GM21360 (cell line): ENCODE results near the gene C13orf42.

Experiments used
- ATAC-seq: cut with Tn5 transposase; IDR thresholded peaks from one replicate; pipeline ENCODE4 v1.9.1; 2021; ENCODE audit warnings: mild to moderate bottlenecking, moderate library complexity; ENCODE audit not compliant: unreplicated experiment

The C13orf42 gene

GRCh38 chr13:51111174-51111573 lies at the start of gene C13orf42:
C13orf42 (minus strand) TSS chr13:51111274; CDS start chr13:51111209, 65 bp downstream.
- no peak for ATAC-seq

DNA sequence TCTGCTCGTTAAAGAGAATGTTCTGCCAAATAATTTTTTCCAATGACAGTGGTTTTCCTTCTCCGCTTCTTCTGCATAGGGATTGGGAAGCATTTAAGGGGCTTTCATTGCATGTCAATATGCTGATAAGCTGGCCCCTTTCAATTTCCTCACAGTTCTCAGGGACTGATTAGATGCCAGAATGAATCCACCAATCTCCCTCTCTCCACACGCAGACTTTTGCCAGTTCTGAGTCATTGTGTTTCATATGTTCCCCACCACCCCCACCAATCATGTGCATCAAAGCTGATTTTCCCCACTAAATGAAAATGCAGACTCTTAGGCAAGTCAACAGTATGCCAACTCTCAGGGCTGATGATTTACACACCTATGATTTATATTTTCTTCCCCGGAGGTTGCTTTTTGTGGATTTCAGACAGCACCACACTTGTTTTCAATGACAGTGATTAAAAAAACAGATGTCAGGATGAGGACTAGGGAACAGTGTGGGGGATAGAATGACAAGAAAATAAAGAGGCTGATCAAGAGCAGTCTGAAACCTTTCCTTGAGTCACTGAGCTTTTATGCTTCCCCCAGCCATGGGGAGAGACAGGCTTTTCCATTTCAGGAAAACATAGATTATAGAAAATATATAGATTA lies 47.9 kb upstream of the C13orf42 start:
- ATAC-seq: no peak

DNA sequence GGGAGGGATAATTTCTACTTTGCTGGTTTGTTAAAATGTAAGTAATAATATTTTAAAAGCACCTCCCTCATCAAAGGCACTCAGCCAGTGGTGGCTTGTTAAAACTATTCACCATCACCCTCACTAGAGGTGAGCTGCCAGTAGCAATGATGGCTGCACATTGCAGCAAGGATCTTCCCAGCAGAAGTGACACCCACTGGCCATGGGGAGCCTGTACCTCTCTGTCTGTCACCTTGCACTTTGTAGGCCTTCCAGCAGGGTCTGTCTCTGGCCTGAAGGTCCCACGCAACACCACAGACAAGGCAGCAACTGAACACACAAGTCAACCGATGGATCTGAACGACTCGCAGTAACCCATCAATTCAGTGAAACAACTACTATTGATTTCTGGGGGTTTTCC lies 47.3 kb upstream of the C13orf42 start:
- no peak for ATAC-seq

- no peak for ATAC-seq
These were observed 45.6 kb upstream of the C13orf42 start for GRCh38 chr13:51156648-51157047.

- ATAC-seq: no peak
These were observed 44.9 kb upstream of the C13orf42 start for GRCh38 chr13:51155776-51156515.

GRCh38 chr13:51155161-51155560 lies 44.1 kb upstream of the C13orf42 start:
- ATAC-seq: no peak

DNA sequence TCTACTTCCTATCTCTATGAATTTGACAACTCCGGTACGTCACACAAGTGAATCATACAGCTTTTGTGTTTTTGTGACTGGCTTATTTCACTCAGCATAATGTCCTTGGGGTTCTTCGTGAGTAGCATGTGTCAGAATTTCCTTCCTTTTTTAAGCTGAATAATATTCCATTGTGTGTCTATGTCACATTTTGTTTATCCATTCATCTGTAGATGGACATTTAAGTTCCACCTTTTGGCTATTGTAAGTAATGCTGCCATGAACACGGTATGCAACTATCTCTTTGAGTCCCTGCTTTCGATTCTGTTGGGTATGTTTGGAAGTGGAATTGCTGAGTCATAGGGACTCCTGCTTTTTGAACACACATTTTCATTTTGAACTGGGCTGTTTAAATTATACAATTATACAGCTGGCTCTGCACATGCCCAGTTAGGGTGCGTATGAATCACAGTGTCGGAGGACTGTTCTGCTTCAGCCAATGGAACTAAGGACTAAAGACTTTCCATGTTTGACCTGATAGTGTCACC lies 43.0 kb upstream of the C13orf42 start:
- no peak for ATAC-seq

DNA sequence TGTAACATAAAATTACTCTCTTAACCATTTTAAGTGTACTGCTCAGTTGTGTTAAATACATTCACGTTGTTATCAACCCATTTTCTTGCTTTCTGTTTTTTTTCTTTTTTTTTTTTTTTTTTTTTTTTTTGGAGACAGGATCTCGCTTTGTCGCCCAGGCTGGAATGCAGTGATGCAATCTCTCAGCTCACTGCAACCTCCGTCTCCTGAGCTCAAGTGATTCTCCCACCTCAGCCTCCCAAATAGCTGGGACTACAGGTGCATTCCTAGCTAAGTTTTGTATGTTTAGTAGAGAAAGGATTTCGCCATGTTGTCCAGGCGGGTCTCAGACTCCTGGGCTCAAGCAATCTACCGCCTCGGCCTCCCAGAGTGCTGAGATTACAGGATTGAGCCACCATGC lies 42.5 kb upstream of the C13orf42 start:
- no peak for ATAC-seq

- no peak for ATAC-seq
These were observed 41.6 kb upstream of the C13orf42 start for GRCh38 chr13:51152701-51153100.

DNA sequence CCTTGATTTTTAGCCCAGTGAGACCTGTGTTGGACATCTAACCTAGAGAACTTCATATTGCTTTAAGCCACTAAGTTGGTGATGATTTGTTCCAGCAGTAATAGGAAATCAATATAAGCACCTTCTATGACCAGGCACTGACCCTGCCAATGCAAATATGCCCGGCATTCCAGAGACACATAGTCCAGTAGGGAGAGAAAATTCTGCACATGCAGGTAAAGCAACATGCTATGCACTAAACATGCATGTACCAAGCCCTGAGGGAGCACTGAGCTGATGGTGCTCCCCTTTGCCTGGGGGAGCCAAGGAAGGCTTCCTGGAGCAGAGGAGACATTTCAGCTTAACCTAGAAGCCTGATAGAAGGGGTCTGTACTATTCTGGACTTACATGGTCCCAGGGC lies 40.4 kb upstream of the C13orf42 start:
- ATAC-seq: no peak

DNA sequence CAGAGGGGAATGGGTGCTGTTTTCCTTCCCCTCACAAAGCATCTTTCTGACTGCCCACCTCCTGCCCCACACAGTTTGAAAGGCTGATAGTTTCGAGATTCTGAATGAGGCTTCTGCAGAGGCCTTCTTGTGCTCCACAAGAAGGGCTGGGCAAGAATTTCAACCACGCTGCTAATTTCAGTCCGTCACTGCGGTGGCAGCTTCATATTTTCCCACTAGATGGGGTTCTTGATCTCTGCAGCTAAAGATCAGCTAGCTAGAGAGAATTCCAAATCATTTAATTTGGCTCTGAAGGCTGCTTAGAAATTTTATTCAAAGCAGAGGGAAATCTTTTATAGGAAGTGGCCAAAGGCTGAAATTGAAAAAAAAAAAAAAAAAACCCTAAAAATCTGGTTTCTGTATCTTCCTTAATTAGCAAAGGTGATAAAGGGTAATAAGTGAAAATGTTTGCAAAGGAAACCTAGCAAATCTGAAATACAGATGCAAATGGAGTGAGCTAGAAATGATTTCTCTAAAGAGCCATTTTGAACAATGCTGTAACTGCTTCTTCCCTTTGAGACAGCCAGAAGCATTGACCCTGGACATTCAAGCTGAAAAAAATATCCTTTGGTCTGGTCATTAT lies 38.0 kb upstream of the C13orf42 start:
- no peak for ATAC-seq

GRCh38 chr13:51148223-51148951 lies 37.3 kb upstream of the C13orf42 start:
- no peak for ATAC-seq

GRCh38 chr13:51147732-51148131 lies 36.7 kb upstream of the C13orf42 start:
- no peak for ATAC-seq

DNA sequence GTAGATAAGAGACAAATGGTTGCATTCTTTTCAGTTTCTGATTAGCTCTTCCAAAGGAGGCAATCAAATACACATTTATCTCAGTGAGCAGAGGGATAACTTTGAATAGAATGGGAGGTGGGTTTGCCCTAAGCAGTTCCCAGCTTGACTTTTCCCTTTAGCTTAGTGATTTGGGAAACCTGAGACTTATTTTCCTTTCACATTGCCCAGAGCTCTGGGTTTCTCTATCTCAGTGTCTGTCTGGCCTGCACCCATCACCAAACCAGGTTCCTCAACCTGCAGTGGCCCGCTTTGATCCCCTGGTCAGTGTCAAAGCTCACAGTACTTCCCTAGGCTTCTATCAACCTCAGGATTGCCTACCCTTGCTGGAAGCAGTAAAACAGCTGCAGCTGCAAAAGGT lies 35.6 kb upstream of the C13orf42 start:
- ATAC-seq: no peak

GRCh38 chr13:51137250-51137649 lies 26.2 kb upstream of the C13orf42 start:
- no peak for ATAC-seq

GRCh38 chr13:51136276-51136980 lies 25.4 kb upstream of the C13orf42 start:
- no peak for ATAC-seq

- ATAC-seq: no peak
These were observed 23.8 kb upstream of the C13orf42 start for GRCh38 chr13:51134763-51135365.

DNA sequence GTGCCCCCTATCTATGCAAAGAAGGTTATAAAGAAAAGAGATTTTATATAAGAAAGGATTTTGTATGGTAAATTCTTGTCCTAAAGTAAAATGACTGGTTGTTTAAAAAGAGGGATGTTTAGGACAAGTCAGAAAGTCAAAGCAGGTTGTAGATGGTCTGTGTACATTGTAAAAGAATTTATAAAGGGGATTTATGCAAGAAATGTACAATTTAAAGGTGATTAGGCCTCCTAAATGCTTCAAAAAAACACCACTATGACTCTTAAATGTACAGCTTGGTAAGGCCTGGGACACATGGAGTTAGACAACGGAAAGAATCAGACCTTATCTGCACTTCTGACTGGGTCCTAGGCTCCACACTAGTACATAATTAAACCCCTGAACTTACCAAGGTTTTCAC lies 19.3 kb upstream of the C13orf42 start:
- ATAC-seq: no peak

DNA sequence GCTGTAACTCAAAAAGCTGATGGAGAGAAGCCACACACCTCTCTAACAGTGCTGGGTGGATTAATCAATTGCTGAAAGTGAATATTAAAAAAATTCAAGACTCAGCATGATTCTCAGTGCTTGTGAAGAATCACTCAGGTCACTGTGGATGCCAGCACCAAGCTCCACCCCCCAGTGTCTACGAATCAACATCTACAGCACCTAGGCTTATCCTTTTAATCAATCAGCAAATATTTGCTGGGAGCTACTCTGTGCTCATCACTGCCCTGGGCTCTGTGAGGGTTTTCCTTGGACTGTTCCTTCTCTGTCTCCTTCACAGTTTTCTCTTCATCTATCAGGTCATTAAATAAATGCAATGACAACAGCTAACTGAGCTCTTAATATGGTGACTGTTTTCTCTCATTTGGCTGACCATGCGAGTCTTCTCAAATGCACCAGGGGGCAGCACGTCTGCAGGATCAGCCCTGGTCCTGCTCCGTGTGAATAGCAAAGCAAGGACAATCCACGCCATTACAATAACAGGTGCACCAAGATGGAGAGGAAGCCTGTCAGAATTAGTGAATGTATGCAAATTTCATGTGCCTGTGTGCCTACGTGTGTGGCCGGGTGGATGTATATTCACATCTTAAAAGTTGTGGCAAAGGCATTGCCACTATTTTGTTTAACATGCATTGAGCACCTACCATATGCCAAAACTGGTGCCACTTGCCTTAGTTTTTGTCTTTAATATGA lies 14.6 kb upstream of the C13orf42 start:
- peak; percentile 85 for ATAC-seq
